ENCODE data around the gene TMC4.

DNA sequence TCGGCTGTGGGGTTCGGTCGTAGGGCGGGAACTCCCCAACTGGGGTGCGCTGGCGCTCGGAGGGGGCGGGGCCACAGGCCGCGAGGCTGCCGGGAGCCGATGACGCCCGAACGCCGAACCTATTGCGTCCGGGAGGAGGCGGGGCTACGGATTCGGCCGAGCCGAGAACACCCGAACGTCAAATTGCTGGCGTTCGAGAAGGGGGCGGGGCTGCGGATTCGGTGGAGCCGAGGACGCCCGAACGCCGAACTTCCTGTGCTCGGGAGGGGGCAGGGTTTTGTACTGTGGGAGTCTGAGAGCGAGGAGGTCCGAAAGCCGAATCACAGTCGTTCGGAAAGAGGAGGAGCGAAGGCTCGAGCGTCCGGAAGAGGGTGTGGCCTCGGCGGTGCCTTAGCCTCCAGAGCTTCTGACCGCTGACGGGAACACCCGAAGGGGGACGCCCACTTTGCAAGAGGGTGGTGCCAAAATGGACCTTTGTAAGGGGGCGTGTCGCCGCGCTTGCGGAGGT lies 17.6 kb upstream of the TMC4 start:
- TF ChIP-seq, protein P1, sequence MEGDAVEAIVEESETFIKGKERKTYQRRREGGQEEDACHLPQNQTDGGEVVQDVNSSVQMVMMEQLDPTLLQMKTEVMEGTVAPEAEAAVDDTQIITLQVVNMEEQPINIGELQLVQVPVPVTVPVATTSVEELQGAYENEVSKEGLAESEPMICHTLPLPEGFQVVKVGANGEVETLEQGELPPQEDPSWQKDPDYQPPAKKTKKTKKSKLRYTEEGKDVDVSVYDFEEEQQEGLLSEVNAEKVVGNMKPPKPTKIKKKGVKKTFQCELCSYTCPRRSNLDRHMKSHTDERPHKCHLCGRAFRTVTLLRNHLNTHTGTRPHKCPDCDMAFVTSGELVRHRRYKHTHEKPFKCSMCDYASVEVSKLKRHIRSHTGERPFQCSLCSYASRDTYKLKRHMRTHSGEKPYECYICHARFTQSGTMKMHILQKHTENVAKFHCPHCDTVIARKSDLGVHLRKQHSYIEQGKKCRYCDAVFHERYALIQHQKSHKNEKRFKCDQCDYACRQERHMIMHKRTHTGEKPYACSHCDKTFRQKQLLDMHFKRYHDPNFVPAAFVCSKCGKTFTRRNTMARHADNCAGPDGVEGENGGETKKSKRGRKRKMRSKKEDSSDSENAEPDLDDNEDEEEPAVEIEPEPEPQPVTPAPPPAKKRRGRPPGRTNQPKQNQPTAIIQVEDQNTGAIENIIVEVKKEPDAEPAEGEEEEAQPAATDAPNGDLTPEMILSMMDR (IDR thresholded peaks at IDR 0.05; ENCODE audit: low read depth, low read length): no peak
- TF ChIP-seq EZH2phosphoT487 (IDR thresholded peaks at IDR 0.05; ENCODE audit: low read depth): no peak

Measured in OCI-LY3 (cell line).